ENCODE data around the gene DYDC2. TPM values are rescaled to one million over a fixed set of nuclear protein-coding genes. Genes with fewer than 3 reads are reported as not detected.
A peak's percentile ranks its signal among the peaks of the same experiment; 100 is the strongest.

Gene DYDC2
- total and polyA plus RNA-seq, 9 of the 15 experiments (the other 6 are each of a cell fraction or from before 2014, with no cell fraction given), result 0.06 to 0.34 (median 0.15) TPM; not detected in 5

GRCh38 chr10:80380185-80380584 lies 23.6 kb downstream of the DYDC2 start (continued):
- TF ChIP-seq CLOCK (CRISPR knock-in tag; IDR thresholded peaks at IDR 0.05; ENCODE audit: borderline replicate concordance) (no peak), GATAD2B (IDR thresholded peaks at IDR 0.05; ENCODE audit: borderline replicate concordance) (no peak)

- no TSS peak for BruUV-seq (replicated peaks)
- no peaks in the 10 kb centered on the region for H3K9me1 ChIP-seq (ENCODE audit: control insufficient read depth, insufficient read depth, low read length)
- CTCF ChIA-PET (ENCODE audit: low intra/inter-chr PET ratio), result interaction anchor here (0.6 to 2.1 kb wide), 6 partner anchors 20 to 636 kb away, joined by 3 to 16 read pairs (median 4); no protein-coding TSS in a partner anchor
- FAIRE-seq (peak; percentile 79), DNase-seq (ENCODE audit: extremely low read depth in 1 of 4, low spot score in 3 of 4) (peak in 2 of 4 experiments; percentile 57), ATAC-seq (peak; percentile 48)
- H3K9me3 ChIP-seq (replicated peaks; ENCODE audit: control insufficient read depth, insufficient read depth, low read depth, low read length), result no peaks in the 10 kb centered on the region
- 0% methylated on average over 4 of the region's 4 CpGs for WGBS (ENCODE audit: insufficient coverage, low coverage, missing lambda C conversion rate)
- no peak overlapping the region for H3K4me2 ChIP-seq (ENCODE audit: insufficient read depth, low read length)
- no peak overlapping the region for H3K9ac ChIP-seq (ENCODE audit: insufficient read depth in 1 of 2, low read depth in 2 of 2, low read length in 2 of 2)
- no peaks in the 10 kb centered on the region for H4K20me1 ChIP-seq (replicated peaks; ENCODE audit: control insufficient read depth, insufficient read depth, low read length)
- intact Hi-C loops (cut with micrococcal nuclease), result loop anchor here (1.0 to 5.0 kb wide), 5 partner anchors 61 to 314 kb away; no protein-coding TSS in a partner anchor
- H3K4me3 ChIP-seq, result no peak overlapping the region
- POLR2A ChIA-PET, result interaction anchor here (0.6 to 1.0 kb wide), 3 partner anchors 14 to 116 kb away, joined by 3 read pairs; no protein-coding TSS in a partner anchor
- H3K4me1 ChIP-seq (replicated peaks in 1 of 2; ENCODE audit: control insufficient read depth in 2 of 2, insufficient read depth in 2 of 2, low read length in 2 of 2), result no peaks in the 10 kb centered on the region
- in situ Hi-C loops (cut with MboI), result loop anchor here (5.0 to 10.0 kb wide), 2 partner anchors 59 to 122 kb away; no protein-coding TSS in a partner anchor
- H3K27me3 ChIP-seq (ENCODE audit: control insufficient read depth in 2 of 2, insufficient read depth in 2 of 2, low read length in 2 of 2), result peaks cover 5% of the 10 kb centered on the region in 2 experiments; a peak in 4 of 5 replicates
- no peaks in the 10 kb centered on the region for H3K36me3 ChIP-seq (ENCODE audit: control insufficient read depth, insufficient read depth, low read length)
- no peaks in the 10 kb centered on the region for H3K79me2 ChIP-seq (ENCODE audit: control insufficient read depth, insufficient read depth, low read length)
- H2AFZ ChIP-seq (ENCODE audit: low read depth, low read length), result no peak overlapping the region
- no peak overlapping the region for H3K27ac ChIP-seq (ENCODE audit: extremely low read depth, low read depth, low read length)
- TF ChIP-seq CHD4 (IDR thresholded peaks at IDR 0.05; ENCODE audit: insufficient read depth, insufficient replicate concordance, low read depth, low read length, poor library complexity, severe bottlenecking) (no peak), ZNF184 (CRISPR knock-in tag; IDR thresholded peaks at IDR 0.05) (no peak), ATF3 (IDR thresholded peaks at IDR 0.05) (no peak), ATF3 (CRISPR knock-in tag; conservative IDR thresholded peaks at IDR 0.05) (no peak), TRIM28 (IDR thresholded peaks at IDR 0.05) (no peak), ZNF146 (CRISPR knock-in tag; IDR thresholded peaks at IDR 0.05; ENCODE audit: unreplicated experiment) (no peak)
- TF ChIP-seq, protein P1, sequence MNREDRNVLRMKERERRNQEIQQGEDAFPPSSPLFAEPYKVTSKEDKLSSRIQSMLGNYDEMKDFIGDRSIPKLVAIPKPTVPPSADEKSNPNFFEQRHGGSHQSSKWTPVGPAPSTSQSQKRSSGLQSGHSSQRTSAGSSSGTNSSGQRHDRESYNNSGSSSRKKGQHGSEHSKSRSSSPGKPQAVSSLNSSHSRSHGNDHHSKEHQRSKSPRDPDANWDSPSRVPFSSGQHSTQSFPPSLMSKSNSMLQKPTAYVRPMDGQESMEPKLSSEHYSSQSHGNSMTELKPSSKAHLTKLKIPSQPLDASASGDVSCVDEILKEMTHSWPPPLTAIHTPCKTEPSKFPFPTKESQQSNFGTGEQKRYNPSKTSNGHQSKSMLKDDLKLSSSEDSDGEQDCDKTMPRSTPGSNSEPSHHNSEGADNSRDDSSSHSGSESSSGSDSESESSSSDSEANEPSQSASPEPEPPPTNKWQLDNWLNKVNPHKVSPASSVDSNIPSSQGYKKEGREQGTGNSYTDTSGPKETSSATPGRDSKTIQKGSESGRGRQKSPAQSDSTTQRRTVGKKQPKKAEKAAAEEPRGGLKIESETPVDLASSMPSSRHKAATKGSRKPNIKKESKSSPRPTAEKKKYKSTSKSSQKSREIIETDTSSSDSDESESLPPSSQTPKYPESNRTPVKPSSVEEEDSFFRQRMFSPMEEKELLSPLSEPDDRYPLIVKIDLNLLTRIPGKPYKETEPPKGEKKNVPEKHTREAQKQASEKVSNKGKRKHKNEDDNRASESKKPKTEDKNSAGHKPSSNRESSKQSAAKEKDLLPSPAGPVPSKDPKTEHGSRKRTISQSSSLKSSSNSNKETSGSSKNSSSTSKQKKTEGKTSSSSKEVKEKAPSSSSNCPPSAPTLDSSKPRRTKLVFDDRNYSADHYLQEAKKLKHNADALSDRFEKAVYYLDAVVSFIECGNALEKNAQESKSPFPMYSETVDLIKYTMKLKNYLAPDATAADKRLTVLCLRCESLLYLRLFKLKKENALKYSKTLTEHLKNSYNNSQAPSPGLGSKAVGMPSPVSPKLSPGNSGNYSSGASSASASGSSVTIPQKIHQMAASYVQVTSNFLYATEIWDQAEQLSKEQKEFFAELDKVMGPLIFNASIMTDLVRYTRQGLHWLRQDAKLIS (CRISPR knock-in tag; IDR thresholded peaks at IDR 0.05), result no peak
- TF ChIP-seq, protein P2, sequence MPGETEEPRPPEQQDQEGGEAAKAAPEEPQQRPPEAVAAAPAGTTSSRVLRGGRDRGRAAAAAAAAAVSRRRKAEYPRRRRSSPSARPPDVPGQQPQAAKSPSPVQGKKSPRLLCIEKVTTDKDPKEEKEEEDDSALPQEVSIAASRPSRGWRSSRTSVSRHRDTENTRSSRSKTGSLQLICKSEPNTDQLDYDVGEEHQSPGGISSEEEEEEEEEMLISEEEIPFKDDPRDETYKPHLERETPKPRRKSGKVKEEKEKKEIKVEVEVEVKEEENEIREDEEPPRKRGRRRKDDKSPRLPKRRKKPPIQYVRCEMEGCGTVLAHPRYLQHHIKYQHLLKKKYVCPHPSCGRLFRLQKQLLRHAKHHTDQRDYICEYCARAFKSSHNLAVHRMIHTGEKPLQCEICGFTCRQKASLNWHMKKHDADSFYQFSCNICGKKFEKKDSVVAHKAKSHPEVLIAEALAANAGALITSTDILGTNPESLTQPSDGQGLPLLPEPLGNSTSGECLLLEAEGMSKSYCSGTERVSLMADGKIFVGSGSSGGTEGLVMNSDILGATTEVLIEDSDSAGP (CRISPR knock-in tag; IDR thresholded peaks at IDR 0.05), result no peak
Measured at GRCh38 chr10:80382989-80383388, 26.4 kb downstream of the DYDC2 start.
